Measurements from ENCODE around the gene RUFY2. TPM values are rescaled to one million over a fixed set of nuclear protein-coding genes. Genes with fewer than 3 reads are reported as not detected.

Gene RUFY2
- total RNA-seq, 1 experiment from 2014 or later, result 30.5 TPM

DNA sequence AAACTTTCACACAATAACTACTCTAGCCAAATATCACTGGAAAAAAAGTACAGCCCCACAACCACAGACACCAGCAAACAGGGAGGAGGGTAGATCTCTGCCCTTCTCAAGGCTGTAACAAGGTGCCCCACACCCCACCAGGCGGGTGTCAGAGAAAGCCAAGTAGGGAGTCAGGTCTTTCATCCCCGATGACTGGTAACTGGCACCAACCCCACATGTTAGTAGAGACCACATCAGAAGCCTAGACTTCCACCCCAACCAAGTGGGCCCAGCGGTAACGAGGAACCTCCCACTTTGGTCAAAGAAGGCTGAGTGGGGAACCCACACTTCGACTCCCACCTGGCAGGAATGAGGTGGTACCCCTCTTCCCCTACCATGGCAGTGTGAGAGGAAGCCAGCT is 16.4 kb upstream of the RUFY2 start:
- Histone ChIP-seq H3K9me2 (ENCODE audit: insufficient read depth) (no peaks in the 10 kb centered on the region), H3K36me3 (ENCODE audit: low read depth) (peaks cover 6% of the 10 kb centered on the region; the same call in 1 of the 2 replicates), H4K20me1 (ENCODE audit: insufficient read depth) (no peaks in the 10 kb centered on the region), H3K27me3 (ENCODE audit: insufficient read depth, low read depth) (no peaks in the 10 kb centered on the region), H3K9me3 (ENCODE audit: insufficient read depth, low read depth) (no peaks in the 10 kb centered on the region), H3K4me1 (replicated peaks; ENCODE audit: insufficient read depth) (no peaks in the 10 kb centered on the region), H3F3A (ENCODE audit: insufficient read depth, low read depth) (peaks cover under 1% of the 10 kb centered on the region; the same call in 1 of the 2 replicates), H3K27ac (no peak overlapping the region), H2AFZ (no peak overlapping the region), H3K4me3 (no peak overlapping the region), H3K4me2 (no peak overlapping the region), H3K79me2 (ENCODE audit: low read depth) (no peaks in the 10 kb centered on the region)
- BruUV-seq (replicated peaks), result no TSS peak
- ChIA-PET POLR2A (ENCODE audit: unreplicated experiment) (no interaction called here), CTCF (no interaction called here)
- TF ChIP-seq, protein P1, sequence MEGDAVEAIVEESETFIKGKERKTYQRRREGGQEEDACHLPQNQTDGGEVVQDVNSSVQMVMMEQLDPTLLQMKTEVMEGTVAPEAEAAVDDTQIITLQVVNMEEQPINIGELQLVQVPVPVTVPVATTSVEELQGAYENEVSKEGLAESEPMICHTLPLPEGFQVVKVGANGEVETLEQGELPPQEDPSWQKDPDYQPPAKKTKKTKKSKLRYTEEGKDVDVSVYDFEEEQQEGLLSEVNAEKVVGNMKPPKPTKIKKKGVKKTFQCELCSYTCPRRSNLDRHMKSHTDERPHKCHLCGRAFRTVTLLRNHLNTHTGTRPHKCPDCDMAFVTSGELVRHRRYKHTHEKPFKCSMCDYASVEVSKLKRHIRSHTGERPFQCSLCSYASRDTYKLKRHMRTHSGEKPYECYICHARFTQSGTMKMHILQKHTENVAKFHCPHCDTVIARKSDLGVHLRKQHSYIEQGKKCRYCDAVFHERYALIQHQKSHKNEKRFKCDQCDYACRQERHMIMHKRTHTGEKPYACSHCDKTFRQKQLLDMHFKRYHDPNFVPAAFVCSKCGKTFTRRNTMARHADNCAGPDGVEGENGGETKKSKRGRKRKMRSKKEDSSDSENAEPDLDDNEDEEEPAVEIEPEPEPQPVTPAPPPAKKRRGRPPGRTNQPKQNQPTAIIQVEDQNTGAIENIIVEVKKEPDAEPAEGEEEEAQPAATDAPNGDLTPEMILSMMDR (conservative IDR thresholded peaks at IDR 0.05), result no peak
- no peak for TF ChIP-seq EZH2 (IDR thresholded peaks at IDR 0.05; ENCODE audit: low read depth)
- intact Hi-C loops (cut with micrococcal nuclease; ENCODE audit: unreplicated experiment), result no loop called here
- no peak for DNase-seq

DNA sequence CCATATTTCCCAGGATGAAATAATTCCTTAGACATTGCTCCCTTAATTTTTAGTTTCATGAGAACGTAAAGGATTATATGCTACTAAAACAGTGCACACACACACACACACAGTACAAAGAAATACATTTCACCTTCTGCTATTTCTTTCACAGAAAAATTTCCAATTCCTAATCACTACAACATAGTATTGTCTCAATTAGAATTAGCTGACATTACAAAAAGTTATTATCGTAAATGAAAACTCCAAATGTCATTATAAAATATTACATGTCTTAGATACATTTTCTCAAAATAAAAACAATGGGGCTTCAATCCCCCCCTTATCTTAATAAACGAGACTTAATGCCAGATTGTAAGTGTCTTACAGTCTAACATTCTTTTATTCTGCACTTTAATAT is 12.3 kb upstream of the RUFY2 start:
- intact Hi-C loops (cut with micrococcal nuclease; ENCODE audit: unreplicated experiment), result no loop called here

DNA sequence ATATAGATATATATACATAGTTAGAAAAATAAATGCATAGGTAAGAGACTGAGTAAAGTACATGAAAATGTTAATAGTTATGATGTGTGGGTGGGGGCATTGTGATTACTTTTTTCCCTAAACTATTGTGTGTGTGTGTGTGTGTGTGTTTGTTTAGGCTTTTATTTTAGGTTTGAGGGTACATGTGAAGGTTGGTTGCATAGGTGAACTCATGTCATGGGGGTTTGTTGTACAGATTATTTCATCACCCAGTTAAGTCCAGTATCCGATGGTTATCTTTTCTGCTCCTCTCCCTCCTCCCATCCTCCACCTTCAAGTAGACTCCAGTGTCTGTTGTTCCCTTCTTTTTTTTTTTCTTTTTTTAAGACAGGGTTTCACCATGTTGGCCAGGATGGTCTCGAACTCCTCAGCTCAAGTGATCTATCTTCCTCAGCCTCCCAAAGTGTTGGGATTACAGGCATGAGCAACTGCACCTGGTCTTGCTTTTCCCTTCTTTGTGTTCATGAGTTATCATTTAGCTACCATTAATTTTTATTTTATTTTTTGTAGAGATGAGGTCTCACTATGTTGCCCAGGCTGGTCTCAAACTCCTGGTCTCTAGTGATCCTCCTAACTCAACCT is 1.9 kb upstream of the RUFY2 start:
- DNase-seq, result no peak
- Histone ChIP-seq H4K20me1 (ENCODE audit: insufficient read depth) (peaks cover 14% of the 10 kb centered on the region), H3F3A (ENCODE audit: insufficient read depth, low read depth) (no peaks in the 10 kb centered on the region; the same call in 1 of the 2 replicates), H3K4me2 (no peak overlapping the region), H3K79me2 (ENCODE audit: low read depth) (peaks cover 30% of the 10 kb centered on the region), H3K36me3 (ENCODE audit: low read depth) (no peaks in the 10 kb centered on the region), H3K9me3 (ENCODE audit: insufficient read depth, low read depth) (no peaks in the 10 kb centered on the region), H3K4me3 (no peak overlapping the region), H2AFZ (no peak overlapping the region), H3K9me2 (ENCODE audit: insufficient read depth) (no peaks in the 10 kb centered on the region), H3K27me3 (ENCODE audit: insufficient read depth, low read depth) (no peaks in the 10 kb centered on the region), H3K27ac (no peak overlapping the region), H3K4me1 (replicated peaks; ENCODE audit: insufficient read depth) (peaks cover 9% of the 10 kb centered on the region)
- intact Hi-C loops (cut with micrococcal nuclease; ENCODE audit: unreplicated experiment), result loop anchor here (10.0 kb wide), 1 partner anchor 496 kb away; the partner anchor contains the start of gene DDX50
- ChIA-PET CTCF (interaction anchor here (0.9 kb wide), 1 partner anchor 21 kb away, joined by 3 read pairs; no protein-coding TSS in a partner anchor), POLR2A (ENCODE audit: unreplicated experiment) (interaction anchor here (0.9 kb wide), 1 partner anchor 134 kb away, joined by 3 read pairs; no protein-coding TSS in a partner anchor)
- no TSS peak for BruUV-seq (replicated peaks)
- TF ChIP-seq EZH2 (IDR thresholded peaks at IDR 0.05; ENCODE audit: low read depth), result no peak
- TF ChIP-seq, protein P1 (conservative IDR thresholded peaks at IDR 0.05), result no peak

More for the DNA sequence above, 12.3 kb upstream of the RUFY2 start:
- no peaks in the 10 kb centered on the region for H3K9me3 ChIP-seq (ENCODE audit: insufficient read depth, low read depth)
- no peak overlapping the region for H2AFZ ChIP-seq
- no peaks in the 10 kb centered on the region for H3K79me2 ChIP-seq (ENCODE audit: low read depth)
- H3K9me2 ChIP-seq (ENCODE audit: insufficient read depth), result no peaks in the 10 kb centered on the region
- no peaks in the 10 kb centered on the region for H3K27me3 ChIP-seq (ENCODE audit: insufficient read depth, low read depth)
- H3K4me1 ChIP-seq (replicated peaks; ENCODE audit: insufficient read depth), result no peaks in the 10 kb centered on the region
- TF ChIP-seq, protein P1 (conservative IDR thresholded peaks at IDR 0.05), result no peak
- TF ChIP-seq EZH2 (IDR thresholded peaks at IDR 0.05; ENCODE audit: low read depth), result no peak
- CTCF ChIA-PET, result interaction anchor here (0.6 kb wide), 1 partner anchor 414 kb away, joined by 3 read pairs; no protein-coding TSS in a partner anchor
- POLR2A ChIA-PET (ENCODE audit: unreplicated experiment), result no interaction called here
- no peaks in the 10 kb centered on the region for H4K20me1 ChIP-seq (ENCODE audit: insufficient read depth)
- peaks cover 6% of the 10 kb centered on the region; the same call in 1 of the 2 replicates for H3K36me3 ChIP-seq (ENCODE audit: low read depth)
- H3K4me2 ChIP-seq, result no peak overlapping the region
- no peaks in the 10 kb centered on the region; the same call in 1 of the 2 replicates for H3F3A ChIP-seq (ENCODE audit: insufficient read depth, low read depth)
- no peak for DNase-seq
- no peak overlapping the region for H3K27ac ChIP-seq
- BruUV-seq (replicated peaks), result no TSS peak
- H3K4me3 ChIP-seq, result no peak overlapping the region

All from PC-9 (cell line).